CD4-positive, alpha-beta T cell (primary cell): ENCODE measurements around the gene DOLPP1. TPM values are rescaled to one million over a fixed set of nuclear protein-coding genes. Genes with fewer than 3 reads are reported as not detected.

Source experiments
- ATAC-seq: fragments of 200-7000 bp; cut with Tn5 transposase; one replicate; pipeline ENCODE4 v1.10.0; 2022; ENCODE audit warnings: mild to moderate bottlenecking; ENCODE audit not compliant: poor library complexity
- CTCF ChIA-PET: fragments of 350-600 bp; sonication (Branson Sonifier 250); formaldehyde crosslinking; loops from one replicate; lab custom pipeline; 2021; ENCODE audit warnings: antibody characterized with exemption, inconsistent platforms; lab: Charles Lee
- POLR2A ChIA-PET: fragments of 350-600 bp; sonication (Branson Sonifier 250); formaldehyde crosslinking; loops from one replicate; lab custom pipeline; 2021; ENCODE audit warnings: antibody characterized with exemption, inconsistent platforms; lab: Charles Lee
- DNase-seq, 14 experiments: peaks; one replicate each; pipeline ENCODE4 v3.0.0-alpha.2; 2013 to 2020; ENCODE audit warnings: mixed read lengths in 2 of 14
- H3K27ac ChIP-seq, 2 donors: one replicate each; pipeline versions ENCODE4 v1.5.1 to v1.7.0; 2013; ENCODE audit warnings: low read length in 2 of 2, low read depth in 1 of 2, mild to moderate bottlenecking in 1 of 2
- H3K27me3 ChIP-seq, 2 experiments: 1 replicate in 1 of 2; 2 replicates in 1 of 2; pipeline versions ENCODE4 v1.6.1 to v1.7.0; 2013; ENCODE audit warnings: low read length in 2 of 2, control low read depth in 1 of 2, mild to moderate bottlenecking in 1 of 2, moderate library complexity in 1 of 2; ENCODE audit not compliant: insufficient read depth in 2 of 2, control insufficient read depth in 1 of 2
- H3K36me3 ChIP-seq: one replicate; pipeline ENCODE4 v1.6.1; 2013; ENCODE audit warnings: low read length, control low read depth; ENCODE audit not compliant: insufficient read depth
- H3K4me1 ChIP-seq: one replicate; pipeline ENCODE4 v1.6.1; 2013; ENCODE audit warnings: low read length, control low read depth; ENCODE audit not compliant: insufficient read depth
- H3K4me3 ChIP-seq: one replicate; pipeline ENCODE4 v1.5.1; 2013; ENCODE audit warnings: mild to moderate bottlenecking, low read length, moderate library complexity
- H3K9me3 ChIP-seq, 2 experiments: 1 replicate in 1 of 2; 2 replicates in 1 of 2; pipeline versions ENCODE4 v1.6.1 to v1.7.0; 2013; ENCODE audit warnings: low read length in 2 of 2, mild to moderate bottlenecking in 2 of 2, control low read depth in 1 of 2, moderate library complexity in 1 of 2; ENCODE audit not compliant: control insufficient read depth in 1 of 2, insufficient read depth in 1 of 2
- H3K27ac Mint-ChIP-seq: one replicate; pipeline ENCODE4 v1.8.0; 2020; ENCODE audit warnings: mixed read lengths
- H3K27me3 Mint-ChIP-seq: one replicate; pipeline ENCODE4 v1.8.0; 2021; ENCODE audit warnings: mixed read lengths
- H3K36me3 Mint-ChIP-seq: one replicate; pipeline ENCODE4 v1.8.0; 2021; ENCODE audit warnings: low read depth, mixed read lengths
- H3K4me1 Mint-ChIP-seq: one replicate; pipeline ENCODE4 v1.8.0; 2021; ENCODE audit warnings: low read depth, mixed read lengths
- H3K4me3 Mint-ChIP-seq: one replicate; pipeline ENCODE4 v1.8.0; 2020; ENCODE audit warnings: mild to moderate bottlenecking, mixed read lengths
- H3K9me3 Mint-ChIP-seq: one replicate; pipeline ENCODE4 v1.8.0; 2020; ENCODE audit warnings: mixed read lengths
- intact Hi-C, 2 experiments: fragments of 100-400 bp; cut with DNase I in 1 of 2; cut with micrococcal nuclease in 1 of 2; formaldehyde crosslinking; loops; one replicate each; pipeline versions ENCODE4 v1.15.1 to v1.9.0; 2023 to 2025; cut with DNase I, micrococcal nuclease
- total RNA-seq, 174 experiments: library from RNA in 2 of 174; stranded (reverse) in 2 of 174; gene quantifications; one replicate each; pipeline ENCODE4 v1.2.3 and lab custom pipeline; 2021 to 2026
- TF ChIP-seq, protein P1 (sequence below): fragments of 200-600 bp; IDR thresholded peaks from one replicate; pipeline ENCODE4 v1.8.0; 2022; ENCODE audit warnings: antibody characterized with exemption, mild to moderate bottlenecking

Gene DOLPP1
- total RNA-seq, 2 experiments from 2014 or later, result 2.7 to 3.6 TPM

DNA sequence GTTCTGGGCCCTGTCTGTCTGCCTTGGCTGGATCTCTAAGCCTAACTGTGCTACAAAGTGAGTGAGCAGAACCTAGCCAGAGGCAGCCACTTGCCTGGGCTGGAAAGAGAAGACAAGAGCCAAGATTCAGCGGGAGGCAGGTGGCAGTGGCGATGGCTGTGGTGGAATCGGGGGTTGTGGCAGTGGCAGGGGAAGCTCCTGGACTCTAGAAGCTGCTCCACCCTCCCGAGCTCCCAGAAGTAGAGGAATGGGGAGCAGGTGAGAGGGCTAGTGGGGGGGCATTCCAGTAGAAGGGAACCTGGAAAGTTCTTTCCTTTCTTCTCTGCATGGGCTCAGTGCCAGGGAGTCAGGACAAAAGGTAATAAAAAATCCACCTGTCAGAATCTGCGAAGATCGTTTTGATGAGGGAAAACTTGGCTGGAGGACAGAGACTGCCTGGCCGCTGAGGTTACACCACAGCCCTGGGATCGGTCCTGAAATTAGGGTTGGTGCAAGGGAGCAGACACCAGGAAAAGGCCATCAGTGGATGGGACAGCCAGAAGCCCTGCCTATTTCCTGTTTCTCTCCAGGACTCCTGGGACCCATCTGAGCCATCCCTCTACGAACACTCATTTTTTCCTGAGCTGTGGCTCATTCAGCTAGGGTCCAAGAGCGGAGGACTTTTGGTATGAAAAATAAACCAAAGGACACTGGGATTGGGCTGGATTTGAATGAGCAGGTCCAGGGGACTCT, 28.1 kb downstream of the DOLPP1 start:
- peak overlapping the region; percentile 89 for H3K4me3 Mint-ChIP-seq
- H3K27ac Mint-ChIP-seq, result peak overlapping the region; percentile 5
- H3K4me1 Mint-ChIP-seq, result peaks cover 24% of the 10 kb centered on the region
- DNase-seq (no peak), ATAC-seq (no peak)
- TF ChIP-seq, protein P1, sequence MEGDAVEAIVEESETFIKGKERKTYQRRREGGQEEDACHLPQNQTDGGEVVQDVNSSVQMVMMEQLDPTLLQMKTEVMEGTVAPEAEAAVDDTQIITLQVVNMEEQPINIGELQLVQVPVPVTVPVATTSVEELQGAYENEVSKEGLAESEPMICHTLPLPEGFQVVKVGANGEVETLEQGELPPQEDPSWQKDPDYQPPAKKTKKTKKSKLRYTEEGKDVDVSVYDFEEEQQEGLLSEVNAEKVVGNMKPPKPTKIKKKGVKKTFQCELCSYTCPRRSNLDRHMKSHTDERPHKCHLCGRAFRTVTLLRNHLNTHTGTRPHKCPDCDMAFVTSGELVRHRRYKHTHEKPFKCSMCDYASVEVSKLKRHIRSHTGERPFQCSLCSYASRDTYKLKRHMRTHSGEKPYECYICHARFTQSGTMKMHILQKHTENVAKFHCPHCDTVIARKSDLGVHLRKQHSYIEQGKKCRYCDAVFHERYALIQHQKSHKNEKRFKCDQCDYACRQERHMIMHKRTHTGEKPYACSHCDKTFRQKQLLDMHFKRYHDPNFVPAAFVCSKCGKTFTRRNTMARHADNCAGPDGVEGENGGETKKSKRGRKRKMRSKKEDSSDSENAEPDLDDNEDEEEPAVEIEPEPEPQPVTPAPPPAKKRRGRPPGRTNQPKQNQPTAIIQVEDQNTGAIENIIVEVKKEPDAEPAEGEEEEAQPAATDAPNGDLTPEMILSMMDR, result no peak
- H3K4me1 ChIP-seq, result peaks cover 34% of the 10 kb centered on the region
- H3K27me3 Mint-ChIP-seq, result no peaks in the 10 kb centered on the region
- H3K36me3 Mint-ChIP-seq, result peaks cover 15% of the 10 kb centered on the region
- ChIA-PET POLR2A (interaction anchor here (0.9 to 3.0 kb wide), 3 partner anchors 11 to 28 kb away, joined by 3 to 15 read pairs (median 4); partner anchors contain the start of gene DOLPP1), CTCF (interaction anchor here (1.0 kb wide), 1 partner anchor 34 kb away, joined by 3 read pairs; no protein-coding TSS in a partner anchor)
- intact Hi-C loops, result loop anchor here in 1 of 2 experiments (2.0 kb wide), 1 partner anchor 26 kb away; no protein-coding TSS in a partner anchor
- no peak overlapping the region for H3K4me3 ChIP-seq
- peaks cover 2% of the 10 kb centered on the region for H3K36me3 ChIP-seq
- no peaks in the 10 kb centered on the region for H3K9me3 Mint-ChIP-seq
- H3K9me3 ChIP-seq, result no peaks in the 10 kb centered on the region
- no peak overlapping the region for H3K27ac ChIP-seq
- no peaks in the 10 kb centered on the region for H3K27me3 ChIP-seq

DNA sequence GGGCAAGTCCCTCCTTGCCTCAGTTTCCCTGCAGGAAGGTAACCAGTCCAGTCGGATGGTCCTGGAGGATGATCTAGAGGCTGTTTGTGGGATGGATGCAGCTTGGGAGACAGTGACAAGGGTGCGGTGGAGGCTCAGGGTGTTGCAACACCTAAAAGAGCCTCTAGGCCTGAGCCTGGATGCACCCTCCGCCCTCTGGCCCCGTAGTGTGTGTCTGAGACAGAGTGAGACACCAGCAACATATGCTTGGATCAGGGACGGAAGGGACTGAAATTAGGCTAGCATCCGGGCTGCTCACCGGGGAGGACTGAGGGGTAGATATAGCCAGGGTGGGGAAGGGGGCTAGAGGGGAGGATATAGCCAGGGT, 28.6 kb downstream of the DOLPP1 start:
- peaks cover 15% of the 10 kb centered on the region for H3K36me3 Mint-ChIP-seq
- TF ChIP-seq, protein P1, result no peak
- H3K4me3 Mint-ChIP-seq, result peak overlapping the region; percentile 89
- CTCF ChIA-PET, result interaction anchor here (1.0 kb wide), 1 partner anchor 34 kb away, joined by 3 read pairs; no protein-coding TSS in a partner anchor
- POLR2A ChIA-PET, result interaction anchor here (0.9 to 3.0 kb wide), 3 partner anchors 12 to 29 kb away, joined by 3 to 15 read pairs (median 4); partner anchors contain the start of gene DOLPP1
- no peaks in the 10 kb centered on the region for H3K27me3 Mint-ChIP-seq
- peak overlapping the region; percentile 5 for H3K27ac Mint-ChIP-seq
- DNase-seq (peak in 7 of 14 experiments; percentile 7 to 59 (median 15)), ATAC-seq (no peak)
- no peaks in the 10 kb centered on the region for H3K27me3 ChIP-seq
- H3K4me1 Mint-ChIP-seq, result peaks cover 27% of the 10 kb centered on the region
- H3K4me3 ChIP-seq, result no peak overlapping the region
- intact Hi-C loops, result loop anchor here in 1 of 2 experiments (2.0 kb wide), 1 partner anchor 27 kb away; no protein-coding TSS in a partner anchor
- peaks cover 34% of the 10 kb centered on the region for H3K4me1 ChIP-seq
- H3K9me3 Mint-ChIP-seq, result no peaks in the 10 kb centered on the region
- H3K27ac ChIP-seq, result no peak overlapping the region
- H3K9me3 ChIP-seq, result no peaks in the 10 kb centered on the region
- H3K36me3 ChIP-seq, result peaks cover 2% of the 10 kb centered on the region

DNA sequence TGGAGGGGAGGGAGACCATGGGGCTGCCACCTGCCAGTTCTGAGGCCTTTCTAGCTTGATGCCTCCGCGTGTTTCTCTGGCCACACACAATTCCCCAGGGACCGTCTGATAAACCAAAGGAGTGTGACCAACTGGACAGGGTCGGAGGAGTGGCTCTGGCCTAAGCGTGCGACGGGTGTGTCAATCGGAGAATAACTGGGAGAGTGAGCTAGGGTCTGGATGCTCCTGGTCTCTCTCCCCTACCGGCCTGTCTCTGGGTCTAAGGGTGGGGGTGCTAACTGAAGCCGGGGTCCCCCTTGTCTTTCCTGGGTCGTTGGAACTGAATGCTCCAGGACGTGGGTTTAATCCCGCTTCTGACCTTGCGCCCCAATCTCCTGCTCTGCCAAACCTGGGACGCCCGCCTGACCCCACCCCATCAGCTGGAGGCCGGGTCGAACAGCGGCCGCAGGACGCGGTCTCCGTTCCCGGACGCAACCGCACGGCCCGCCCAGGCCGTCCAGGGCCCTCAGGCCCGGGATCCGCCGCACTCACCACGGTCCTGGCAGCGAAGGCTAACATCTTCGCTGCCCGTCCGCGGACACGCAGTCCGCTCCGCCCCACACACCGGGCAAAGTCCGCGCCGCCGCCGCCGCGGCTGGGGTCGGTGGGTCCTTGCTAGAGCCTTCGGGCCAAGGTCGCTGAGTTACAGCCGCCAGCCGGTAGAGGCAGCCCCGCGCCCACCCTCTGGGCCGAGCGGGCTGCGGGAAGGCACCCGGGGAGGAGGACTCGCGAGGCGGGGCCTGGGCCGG, 29.2 kb downstream of the DOLPP1 start:
- no peak for ATAC-seq
- Histone ChIP-seq H3K36me3 (peaks cover 2% of the 10 kb centered on the region), H3K4me1 (peaks cover 34% of the 10 kb centered on the region), H3K4me3 (peak overlapping the region; percentile 93), H3K9me3 (no peaks in the 10 kb centered on the region), H3K27me3 (no peaks in the 10 kb centered on the region), H3K27ac (no peak overlapping the region)
- no peaks in the 10 kb centered on the region for H3K27me3 Mint-ChIP-seq
- H3K27ac Mint-ChIP-seq, result peak overlapping the region; percentile 92
- H3K4me3 Mint-ChIP-seq, result peak overlapping the region; percentile 98
- H3K36me3 Mint-ChIP-seq, result peaks cover 15% of the 10 kb centered on the region
- ChIA-PET POLR2A (interaction anchor here (0.9 to 3.0 kb wide), 4 partner anchors 12 to 82 kb away, joined by 3 to 15 read pairs (median 4); partner anchors contain the start of genes DOLPP1, MIGA2 and SH3GLB2), CTCF (interaction anchor here (0.5 to 1.0 kb wide), 2 partner anchors 35 to 689 kb away, joined by 3 to 4 read pairs; no protein-coding TSS in a partner anchor)
- intact Hi-C loops, result loop anchor here (1.0 to 2.0 kb wide), 6 partner anchors 27 to 163 kb away; partner anchors contain the start of genes MIGA2 (in 2 of the 2), DOLK (in 1 of the 2), DOLPP1 (in 1 of the 2) and NUP188 (in 1 of the 2)
- DNase-seq, result peak in 2 of 14 experiments; percentile 5 to 55
- TF ChIP-seq, protein P1, result no peak
- H3K4me1 Mint-ChIP-seq, result peaks cover 33% of the 10 kb centered on the region
- no peaks in the 10 kb centered on the region for H3K9me3 Mint-ChIP-seq
